Glomerular visceral epithelial cell (primary cell): Measurements from ENCODE around the gene CCDC92B.
"Not testable (repeated sequence)": the region's sequence is repeated elsewhere in the genome, so short reads cannot be mapped to it uniquely, and the experiment has no call there.

Source experiments
- DNase-seq: peaks from one replicate; pipeline ENCODE4 v3.0.0-alpha.2; 2016; ENCODE audit errors: extremely low spot score

The CCDC92B gene

GRCh38 chr17:2749058-2749783 is at the start of gene CCDC92B:
Gene CCDC92B (minus strand): TSS chr17:2749652. CDS start chr17:2735145, 14,507 bp downstream.
- no peak for DNase-seq

- no peak for DNase-seq
Measured at GRCh38 chr17:2798678-2799077, 49.2 kb upstream of the CCDC92B start.

GRCh38 chr17:2798188-2798587 is 48.7 kb upstream of the CCDC92B start:
- no peak for DNase-seq

DNA sequence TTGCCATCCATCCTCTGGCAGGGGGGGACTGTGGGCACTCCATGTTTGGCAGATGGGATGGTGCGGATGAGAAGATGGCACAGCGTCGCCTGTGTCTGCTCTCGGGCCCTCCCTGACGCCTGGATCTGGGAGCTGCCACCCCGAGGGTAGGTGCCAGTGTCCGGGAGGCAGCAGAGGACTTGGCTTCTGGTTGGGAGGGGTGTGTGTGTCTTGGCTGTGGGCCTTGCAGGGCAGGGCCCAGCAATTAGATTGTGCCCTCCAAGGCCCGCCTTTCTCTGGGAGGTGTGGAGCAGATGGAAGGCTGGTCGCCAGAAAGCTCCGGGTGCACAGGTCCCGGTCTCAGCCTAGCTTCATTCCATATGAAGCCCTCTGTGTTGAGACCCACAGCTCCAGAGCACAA is 48.2 kb upstream of the CCDC92B start:
- no peak for DNase-seq

DNA sequence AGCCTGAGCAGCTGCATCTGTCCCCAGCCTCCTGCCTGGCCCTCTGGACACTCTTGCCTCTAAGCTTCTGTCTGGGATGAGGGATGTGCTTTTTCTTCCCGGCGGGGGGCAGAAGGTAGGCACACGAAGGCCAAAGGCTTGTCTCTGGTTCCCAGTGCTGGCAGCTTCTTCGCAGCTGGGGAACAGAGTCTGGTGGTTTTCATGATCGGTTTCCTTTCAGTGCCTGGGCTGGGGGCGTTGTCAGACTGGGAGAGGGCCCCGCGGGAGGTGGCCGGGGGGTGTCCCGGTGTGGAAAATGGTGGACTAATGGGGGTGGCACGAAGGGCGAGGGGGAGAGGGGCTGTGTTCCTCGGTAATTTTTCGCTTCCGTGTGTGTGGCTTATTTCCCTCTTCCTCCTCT is 47.8 kb upstream of the CCDC92B start:
- DNase-seq: no peak

DNA sequence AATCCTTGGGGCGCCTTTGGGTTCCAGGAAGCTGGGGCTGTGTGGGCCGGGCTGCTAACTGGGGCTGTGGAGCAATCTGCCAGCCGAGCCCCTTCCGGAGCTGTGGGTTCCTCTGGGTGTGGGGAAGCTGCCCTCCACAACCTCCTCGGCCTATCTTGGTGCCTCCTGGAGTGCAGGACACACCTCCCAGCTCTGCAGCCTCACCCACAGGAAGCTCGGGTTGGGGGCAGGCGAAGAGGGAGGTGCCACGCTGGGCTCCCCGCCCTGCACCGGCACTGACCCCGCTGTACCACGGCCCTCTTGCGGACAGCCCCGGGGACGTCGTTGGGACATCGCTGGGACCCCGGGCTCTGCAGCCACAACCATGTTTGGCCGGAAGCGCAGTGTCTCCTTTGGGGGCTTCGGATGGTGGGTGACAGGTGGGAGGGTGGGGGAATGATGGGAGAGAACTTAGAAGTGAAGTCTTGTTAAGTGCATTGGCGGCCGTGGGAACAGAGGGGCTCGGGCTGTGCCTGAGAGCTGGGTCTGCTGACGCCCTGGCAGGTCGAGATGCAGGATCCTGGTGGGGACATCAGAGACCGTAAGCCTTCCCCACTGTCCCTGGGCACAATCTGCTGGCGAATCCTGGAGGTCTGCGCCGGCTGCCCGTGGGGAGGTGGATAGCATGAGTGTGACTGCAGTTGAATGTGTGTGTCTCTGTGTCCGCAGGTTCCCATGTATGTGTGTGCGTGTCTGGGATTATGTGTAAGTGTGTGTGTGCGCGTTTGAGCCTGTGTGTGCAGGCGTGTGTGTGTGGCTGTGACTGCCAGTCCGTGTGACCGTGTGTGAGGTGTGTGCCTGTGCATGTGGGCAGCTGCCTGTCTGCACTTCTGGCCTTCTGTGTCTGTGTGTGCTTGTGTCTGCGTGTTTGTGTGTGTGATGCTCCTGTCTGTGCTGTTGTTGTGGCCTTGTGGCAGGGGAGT is 47.0 kb upstream of the CCDC92B start, which contains the start of gene RAP1GAP2:
Gene RAP1GAP2 (plus strand): TSS at position 275 of the 962 bp plus-strand sequence. CDS start 90 bp downstream, at position 365.
- DNase-seq: no peak

GRCh38 chr17:2795441-2796163 is 46.1 kb upstream of the CCDC92B start:
- no peak for DNase-seq

DNA sequence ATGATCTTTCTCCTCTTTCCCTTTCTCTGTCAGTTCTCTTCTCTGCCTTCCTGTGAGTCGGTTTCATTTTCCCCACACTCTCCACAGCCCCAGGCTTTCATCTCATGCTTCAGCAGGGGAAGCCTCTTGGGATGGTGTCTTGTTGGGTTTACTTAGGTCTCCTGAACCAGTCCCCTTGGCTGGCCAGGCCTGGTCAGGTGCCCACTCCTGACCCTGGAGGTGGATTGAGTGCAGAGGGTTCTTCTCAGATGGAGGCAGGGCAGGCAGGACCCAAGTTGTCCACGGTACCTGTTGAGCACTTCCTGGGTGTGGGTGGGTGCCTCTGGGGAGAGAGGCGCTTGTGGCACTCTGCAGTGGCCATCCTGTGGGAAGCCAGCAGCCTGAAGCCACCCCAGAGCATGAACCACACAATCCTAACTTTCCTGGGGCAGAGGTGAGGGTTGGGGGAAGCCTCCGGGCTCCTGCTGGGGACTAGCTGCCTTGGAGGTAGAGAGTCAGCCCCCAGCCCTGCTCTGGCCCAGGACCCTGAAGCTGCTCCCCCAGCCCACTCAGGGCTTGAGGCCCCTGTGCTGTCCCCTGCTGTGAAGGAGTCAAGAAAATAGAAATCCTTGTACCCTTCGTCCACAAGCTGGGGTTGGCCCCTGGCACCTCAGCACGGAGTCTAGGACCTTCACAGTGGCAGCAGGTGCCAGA is 44.8 kb upstream of the CCDC92B start:
- DNase-seq: no peak

DNA sequence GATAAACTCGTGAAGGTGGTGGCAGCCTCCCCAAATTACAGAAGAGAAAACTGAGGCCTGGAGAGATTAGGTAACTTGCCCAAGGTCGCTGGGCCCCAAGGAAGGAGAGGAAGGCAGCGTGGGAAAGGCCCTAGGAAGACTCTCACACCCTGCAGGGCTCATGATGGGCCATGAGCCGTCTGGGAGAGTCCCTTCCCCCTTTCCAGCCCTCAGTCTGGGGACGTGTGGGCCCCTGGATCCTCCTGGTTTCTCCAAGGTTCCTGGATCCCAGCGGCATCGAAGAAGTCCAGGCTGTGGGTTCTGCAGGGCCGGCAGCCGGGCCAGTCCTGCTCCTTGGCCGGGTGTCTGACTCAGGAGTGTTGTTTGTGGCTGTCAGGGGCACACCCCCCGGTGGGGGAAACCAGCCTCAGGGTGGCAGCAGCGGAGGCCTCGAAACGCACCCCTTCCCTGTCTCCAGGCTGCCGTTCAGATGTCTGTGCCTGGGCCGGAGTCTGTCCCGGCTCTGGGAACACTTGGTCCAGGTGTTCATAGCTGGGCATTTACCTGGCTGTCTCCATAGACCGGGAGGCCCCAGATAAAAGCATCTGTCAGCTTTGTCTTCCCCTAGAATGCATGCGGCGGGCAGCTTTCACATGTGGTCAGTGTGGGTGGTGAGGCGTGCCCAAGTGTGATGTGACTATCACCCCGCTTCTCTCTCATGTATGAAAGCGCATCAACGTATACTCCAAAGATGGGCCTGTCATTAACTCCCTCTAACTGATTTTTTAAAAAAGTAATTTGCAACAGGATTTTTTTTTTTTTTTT is 43.1 kb upstream of the CCDC92B start:
- no peak for DNase-seq

- DNase-seq: no peak
Measured at GRCh38 chr17:2789700-2790099, 40.2 kb upstream of the CCDC92B start.

GRCh38 chr17:2786176-2786881 is 36.9 kb upstream of the CCDC92B start:
- peak; percentile 84 for DNase-seq

- not testable (repeated sequence) for DNase-seq
Measured at GRCh38 chr17:2785376-2785775, 35.9 kb upstream of the CCDC92B start.

DNA sequence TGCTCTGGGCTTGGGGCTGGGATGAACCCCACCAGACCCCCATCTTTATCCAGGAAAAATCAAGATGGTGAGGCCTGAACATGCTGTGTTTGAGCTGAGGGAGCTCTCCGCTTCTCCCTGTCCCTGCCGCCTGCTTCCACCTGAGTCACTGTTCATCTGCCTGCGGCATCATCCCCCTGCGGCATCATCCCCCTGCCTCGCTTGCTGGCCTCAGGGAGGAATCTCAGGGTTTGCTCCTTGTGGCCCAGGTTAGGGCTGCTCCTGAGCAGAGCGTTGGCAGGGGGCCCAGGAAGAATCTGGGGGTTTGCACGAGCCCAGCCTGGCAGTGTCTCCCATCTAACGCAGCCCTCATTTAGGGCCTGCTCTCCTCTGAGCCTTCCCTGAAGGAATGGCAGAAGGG is 35.4 kb upstream of the CCDC92B start:
- DNase-seq: no peak

- no peak for DNase-seq
Measured at GRCh38 chr17:2783310-2784030, 34.0 kb upstream of the CCDC92B start.

- DNase-seq: peak; percentile 7
Measured at GRCh38 chr17:2782055-2782454, 32.6 kb upstream of the CCDC92B start.

- not testable (repeated sequence) for DNase-seq
Measured at GRCh38 chr17:2781598-2781997, 32.1 kb upstream of the CCDC92B start.

DNA sequence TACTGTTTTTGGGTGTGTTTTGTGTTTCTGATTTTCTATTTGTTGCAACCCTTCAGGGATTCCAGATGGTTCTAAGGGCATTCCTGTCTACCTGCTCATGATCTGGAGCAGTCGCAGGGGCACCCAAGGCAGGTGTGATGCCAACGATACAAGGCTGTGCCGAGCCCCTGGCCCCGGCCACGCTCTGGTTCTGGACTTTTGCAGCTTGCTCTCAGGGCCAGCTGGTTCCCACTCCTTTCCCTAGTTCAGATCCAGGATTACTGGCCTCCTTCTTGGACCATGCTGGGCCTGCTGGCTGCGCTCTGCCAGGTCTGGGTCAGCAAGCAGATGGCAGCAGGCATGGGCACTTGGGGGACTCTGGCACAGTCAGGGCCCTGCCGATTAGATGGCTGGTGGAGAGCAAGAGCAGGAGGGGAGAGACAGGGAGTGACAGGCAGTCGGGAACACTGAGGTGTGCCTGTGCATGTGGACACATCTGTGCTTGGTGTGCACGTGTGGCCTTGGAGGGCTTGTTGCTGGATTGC is 31.5 kb upstream of the CCDC92B start:
- no peak for DNase-seq

- no peak for DNase-seq
Measured at GRCh38 chr17:2780256-2780655, 30.8 kb upstream of the CCDC92B start.

DNA sequence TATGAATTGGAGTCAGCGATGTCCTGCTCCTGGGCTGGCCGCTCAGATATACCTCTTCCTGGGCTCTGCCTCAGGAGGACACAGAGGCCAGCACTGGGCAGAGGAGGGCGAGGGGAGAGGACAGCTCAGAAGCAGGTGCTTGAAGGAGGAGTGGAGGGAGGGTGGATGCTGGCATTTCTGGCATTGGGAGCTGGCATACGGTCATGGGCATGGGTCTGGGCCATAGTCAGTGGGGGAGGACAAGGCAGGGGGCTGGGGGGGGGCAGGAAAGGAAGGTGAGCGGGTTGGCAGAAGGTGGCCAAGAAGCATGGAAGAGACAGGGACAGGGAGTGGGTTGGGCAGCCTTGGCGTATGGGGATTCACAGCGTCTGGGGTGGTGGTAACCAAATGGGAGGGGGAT is 30.1 kb upstream of the CCDC92B start:
- DNase-seq: no peak
